K562 (cell line): Measurements from ENCODE around the gene PPP4C. TPM values are rescaled to one million over a fixed set of nuclear protein-coding genes. Genes with fewer than 3 reads are reported as not detected.

Experiments
- CBX2 ChIP-seq: fragments of 200-600 bp; sonication (generic); IDR thresholded peaks from one replicate; pipeline ENCODE4 v1.6.1; 2012; ENCODE audit warnings: mild to moderate bottlenecking, low read length, inconsistent platforms; ENCODE audit not compliant: insufficient read depth, poor library complexity, severe bottlenecking
- CEBPB ChIP-seq: fragments of 450-650 bp; IDR thresholded peaks from 2 replicates; pipeline ENCODE4 v1.6.1; 2016; ENCODE audit warnings: missing genetic modification characterization, missing compliant biosample characterization
- CREBBP ChIP-seq: IDR thresholded peaks from one replicate; pipeline ENCODE4 v1.6.1; 2012; ENCODE audit warnings: low read depth, mild to moderate bottlenecking, control low read depth, inconsistent platforms, low read length
- ELF2 ChIP-seq: fragments of 250-450 bp; sonication (Bioruptor Pico); IDR thresholded peaks from 2 replicates; pipeline ENCODE4 v1.5.0; 2021; ENCODE audit warnings: mild to moderate bottlenecking
- EP300 ChIP-seq: IDR thresholded peaks from 2 replicates; pipeline ENCODE4 v1.6.1; 2012; ENCODE audit warnings: low read length, improper control_type of control experiment
- FOXA1 ChIP-seq: fragments of 450-650 bp; IDR thresholded peaks from 2 replicates; pipeline ENCODE4 v1.6.1; 2016; ENCODE audit warnings: mild to moderate bottlenecking, borderline replicate concordance
- GABPB2 ChIP-seq: fragments of 250-450 bp; sonication (Bioruptor Pico); conservative IDR thresholded peaks from 2 replicates; pipeline ENCODE4 v1.5.1; 2021; ENCODE audit warnings: mild to moderate bottlenecking
- IRF2 ChIP-seq: sonication (generic); formaldehyde crosslinking; IDR thresholded peaks from 2 replicates; pipeline ENCODE4 v1.8.1; 2022; ENCODE audit warnings: mild to moderate bottlenecking, missing genetic modification reagents
- KDM5B ChIP-seq: fragments of 200-600 bp; sonication (generic); IDR thresholded peaks from 2 replicates; pipeline ENCODE4 v1.6.1; 2012; ENCODE audit warnings: low read depth, mild to moderate bottlenecking, moderate library complexity, low read length, control low read depth, inconsistent platforms; ENCODE audit not compliant: insufficient replicate concordance
- NR2F6 ChIP-seq: fragments of 450-650 bp; formaldehyde crosslinking; IDR thresholded peaks from 2 replicates; pipeline ENCODE4 v1.4.0; 2020; ENCODE audit warnings: mild to moderate bottlenecking
- NR4A1 ChIP-seq, 2 experiments: fragments of 250-450 bp in 1 of 2; fragments of 450-650 bp in 1 of 2; sonication (Bioruptor Pico) in 1 of 2; IDR thresholded peaks; 2 replicates each; pipeline versions ENCODE4 v1.4.0 to v1.6.1; 2016 to 2020; ENCODE audit warnings: mild to moderate bottlenecking in 2 of 2, missing compliant biosample characterization in 1 of 2, missing genetic modification characterization in 1 of 2, moderate library complexity in 1 of 2
- SAFB ChIP-seq: fragments of 200-400 bp; formaldehyde crosslinking; IDR thresholded peaks from 2 replicates; pipeline ENCODE4 v1.6.1; 2017; ENCODE audit warnings: low read depth, low read length, borderline replicate concordance
- SMAD3 ChIP-seq: fragments of 450-650 bp; formaldehyde crosslinking; conservative IDR thresholded peaks from 2 replicates; pipeline ENCODE4 v1.4.0; 2020; ENCODE audit warnings: mild to moderate bottlenecking
- SRF ChIP-seq, 2 experiments: fragments of 250-450, 450-650 bp in 1 of 2; sonication (Bioruptor Pico) in 1 of 2; sonication (generic) in 1 of 2; formaldehyde crosslinking; IDR thresholded peaks; 2 replicates each; pipeline versions ENCODE4 v1.5.0 to v1.5.1; 2020 to 2022; ENCODE audit warnings: mild to moderate bottlenecking in 1 of 2, missing genetic modification reagents in 1 of 2
- U2AF2 ChIP-seq: fragments of 200-400 bp; formaldehyde crosslinking; optimal IDR thresholded peaks from 2 replicates; pipeline ENCODE3; 2017; ENCODE audit warnings: low read depth, mild to moderate bottlenecking, low read length
- VEZF1 ChIP-seq: fragments of 200-800 bp; sonication (Bioruptor generic); IDR thresholded peaks from 2 replicates; pipeline ENCODE4 v1.6.1; 2017; ENCODE audit warnings: missing genetic modification characterization, missing compliant biosample characterization
- YBX1 ChIP-seq: fragments of 450-650 bp; IDR thresholded peaks from 2 replicates; pipeline ENCODE4 v1.7.1; 2016; ENCODE audit warnings: mild to moderate bottlenecking
- ZBTB17 ChIP-seq: fragments of 450-650 bp; formaldehyde crosslinking; IDR thresholded peaks from 2 replicates; pipeline ENCODE4 v1.4.0; 2020; ENCODE audit warnings: mild to moderate bottlenecking
- ZBTB43 ChIP-seq: sonication (generic); formaldehyde crosslinking; IDR thresholded peaks from 2 replicates; pipeline ENCODE4 v1.8.0; 2023; ENCODE audit warnings: mild to moderate bottlenecking, missing genetic modification reagents
- ZBTB8A ChIP-seq: fragments of 450-650 bp; IDR thresholded peaks from 2 replicates; pipeline ENCODE4 v1.6.1; 2018; ENCODE audit warnings: mild to moderate bottlenecking, moderate library complexity; ENCODE audit not compliant: partially characterized antibody
- ZNF121 ChIP-seq: sonication (generic); formaldehyde crosslinking; conservative IDR thresholded peaks from 2 replicates; pipeline ENCODE4 v1.8.0; 2022; ENCODE audit warnings: missing genetic modification reagents
- ZNF384 ChIP-seq: IDR thresholded peaks from 2 replicates; pipeline ENCODE4 v1.6.1; 2012; ENCODE audit warnings: low read depth, low read length, improper control_type of control experiment
- ZNF395 ChIP-seq: fragments of 200-800 bp; sonication (Bioruptor generic); IDR thresholded peaks from 2 replicates; pipeline ENCODE4 v1.6.1; 2017; ENCODE audit warnings: missing genetic modification characterization, missing compliant biosample characterization
- ZNF75A ChIP-seq: fragments of 450-650 bp; formaldehyde crosslinking; IDR thresholded peaks from 2 replicates; pipeline ENCODE4 v1.4.0; 2020; ENCODE audit warnings: mild to moderate bottlenecking
- ZNF79 ChIP-seq: fragments of 250-450 bp; sonication (Bioruptor Pico); IDR thresholded peaks from 2 replicates; pipeline ENCODE4 v1.4.0; 2020; ENCODE audit warnings: low read depth, mild to moderate bottlenecking, moderate library complexity
- polyA plus RNA-seq, 8 experiments: library from polyadenylated mRNA; depleted of rRNA in 4 of 8; stranded (reverse) in 5 of 8; unstranded in 3 of 8; fragments of >200 nt; fragmentation: Nextera tagmentation in 2 of 8; fragmentation: Illumina TruSeq in 1 of 8; extraction: Ambion mirVana in 2 of 8; extraction: Trizol in 1 of 8; gene quantifications; 2 replicates each; pipeline versions ENCODE4 v1.2.1 to v1.2.3, GENCODE V29; 2011 to 2014; ENCODE audit warnings: inconsistent platforms in 1 of 8, missing spikeins in 1 of 8
- total RNA-seq, 7 experiments: library from RNA; depleted of rRNA in 6 of 7; stranded (reverse); fragments of >200 nt in 6 of 7; fragmentation: Illumina TruSeq in 2 of 7; extraction: Trizol in 2 of 7; gene quantifications; 2 replicates each; pipeline versions ENCODE4 v1.2.1 to v1.2.3, GENCODE V29; 2011 to 2021; ENCODE audit warnings: low replicate concordance in 1 of 7

The PPP4C gene
- total and polyA plus RNA-seq, 9 of the 15 experiments (the other 6 are each of a cell fraction or from before 2014, with no cell fraction given) = 3.5 to 183 (median 131) TPM

GRCh38 chr16:30091474-30092372 is 15.9 kb downstream of the PPP4C start, which contains the start of gene TBX6 (continued):
- TF ChIP-seq VEZF1 = peak; percentile 75
- no peak for TF ChIP-seq CREBBP
- peak; percentile 92 for TF ChIP-seq ZNF395 (CRISPR knock-in tag)
- TF ChIP-seq ELF2 = no peak
- TF ChIP-seq NR2F6 = no peak
- no peak for TF ChIP-seq CBX2
- no peak for TF ChIP-seq GABPB2 (CRISPR knock-in tag)
- TF ChIP-seq NR4A1 (CRISPR knock-in tag; IDR thresholded peaks at IDR 0.05) = no peak
- TF ChIP-seq NR4A1 (tag; IDR thresholded peaks at IDR 0.05) = no peak
- no peak for TF ChIP-seq CEBPB (tag)
- TF ChIP-seq ZNF384 = no peak
- TF ChIP-seq SAFB = peak; percentile 46; the same call in 1 of the 2 replicates
- no peak for TF ChIP-seq ZNF79 (CRISPR knock-in tag)
- TF ChIP-seq SRF (CRISPR knock-in tag; IDR thresholded peaks at IDR 0.05) = peak in 1 of 2 experiments; percentile 87; a peak in 1 of 4 replicates
- no peak for TF ChIP-seq ZBTB43
- no peak for TF ChIP-seq ZBTB8A
- TF ChIP-seq FOXA1 = no peak
- TF ChIP-seq SMAD3 = no peak
- no peak for TF ChIP-seq ZNF121 (CRISPR knock-in tag)
- TF ChIP-seq U2AF2 = no peak
- TF ChIP-seq ZNF75A (CRISPR knock-in tag) = no peak
- TF ChIP-seq EP300 = 0 out of 2 replicates have a peak, but pooled peaks have one; percentile 41
- peak; percentile 68 for TF ChIP-seq KDM5B
- TF ChIP-seq YBX1 = no peak
- TF ChIP-seq IRF2 (CRISPR knock-in tag) = no peak
- TF ChIP-seq ZBTB17 (CRISPR knock-in tag) = no peak
